HEK293 (cell line): Measurements from ENCODE around the gene GRB7.

Source experiments
- CTCF ChIA-PET: fragments of 350-600 bp; formaldehyde crosslinking; extraction: SDS; loops from one replicate; lab custom pipeline; 2021; ENCODE audit warnings: antibody characterized with exemption; lab: Yijun Ruan, JAX
- POLR2A ChIA-PET: fragments of 300-600 bp; formaldehyde crosslinking; extraction: SDS; loops from one replicate; lab custom pipeline; 2020; ENCODE audit warnings: antibody characterized with exemption, inconsistent platforms; lab: Yijun Ruan, JAX
- H3K27ac ChIP-seq: fragments of 200-500 bp; sonication (Bioruptor generic); 2 replicates; pipeline ENCODE4 v1.5.1; 2014; ENCODE audit warnings: low read depth, low read length, control low read depth, inconsistent platforms; ENCODE audit errors: extremely low read depth
- H3K36me3 ChIP-seq, 2 experiments: fragments of 200-500 bp in 1 of 2; sonication (Bioruptor generic) in 1 of 2; 1 replicate in 1 of 2; 2 replicates in 1 of 2; pipeline ENCODE4 v1.5.1; 2014 to 2017; ENCODE audit warnings: inconsistent platforms in 2 of 2, low read length in 2 of 2; ENCODE audit not compliant: control insufficient read depth in 2 of 2, insufficient read depth in 1 of 2
- H3K4me1 ChIP-seq: fragments of 200-500 bp; sonication (Bioruptor generic); 2 replicates; pipeline ENCODE4 v1.5.1; 2014; ENCODE audit warnings: mild to moderate bottlenecking, low read length, inconsistent platforms; ENCODE audit not compliant: control insufficient read depth, insufficient read depth
- H3K4me3 ChIP-seq: 2 replicates; pipeline ENCODE4 v1.5.1; 2011; ENCODE audit warnings: low read depth, mild to moderate bottlenecking, control low read depth, low read length, moderate library complexity
- H3K9me3 ChIP-seq: fragments of 200-500 bp; sonication (Bioruptor generic); 2 replicates; pipeline ENCODE4 v1.5.1; 2014; ENCODE audit warnings: low read depth, low read length, inconsistent platforms; ENCODE audit not compliant: control insufficient read depth, insufficient read depth
- GLIS2 ChIP-seq: fragments of 450-650 bp; formaldehyde crosslinking; IDR thresholded peaks from 2 replicates; pipeline ENCODE4 v1.5.1; 2016; ENCODE audit warnings: missing biosample characterization, missing genetic modification characterization
- KLF10 ChIP-seq: fragments of 450-650 bp; IDR thresholded peaks from 2 replicates; pipeline ENCODE4 v1.5.1; 2018; ENCODE audit warnings: missing biosample characterization, mild to moderate bottlenecking, missing genetic modification characterization
- MZF1 ChIP-seq: fragments of 450-650 bp; formaldehyde crosslinking; IDR thresholded peaks from 2 replicates; pipeline ENCODE4 v1.5.1; 2017; ENCODE audit warnings: missing biosample characterization, missing genetic modification characterization, borderline replicate concordance
- PRDM1 ChIP-seq: fragments of 450-650 bp; formaldehyde crosslinking; IDR thresholded peaks from 2 replicates; pipeline ENCODE4; 2016; ENCODE audit warnings: missing biosample characterization, missing genetic modification characterization
- PRDM10 ChIP-seq: fragments of 450-650 bp; formaldehyde crosslinking; IDR thresholded peaks from 2 replicates; pipeline ENCODE4 v1.5.1; 2016; ENCODE audit warnings: missing biosample characterization, missing genetic modification characterization
- PRDM4 ChIP-seq: fragments of 450-650 bp; formaldehyde crosslinking; IDR thresholded peaks from 2 replicates; pipeline ENCODE4 v1.5.1; 2017; ENCODE audit warnings: missing biosample characterization, missing genetic modification characterization
- REPIN1 ChIP-seq: fragments of 450-650 bp; formaldehyde crosslinking; IDR thresholded peaks from 2 replicates; pipeline ENCODE4 v1.5.1; 2017; ENCODE audit warnings: missing biosample characterization, missing genetic modification characterization, low read depth
- REST ChIP-seq: fragments of 450-650 bp; formaldehyde crosslinking; IDR thresholded peaks from 2 replicates; pipeline ENCODE4 v1.5.1; 2016; ENCODE audit warnings: missing biosample characterization, missing genetic modification characterization
- SALL2 ChIP-seq: fragments of 450-650 bp; formaldehyde crosslinking; IDR thresholded peaks from 2 replicates; pipeline ENCODE4 v1.5.0; 2017; ENCODE audit warnings: missing biosample characterization, mild to moderate bottlenecking, missing genetic modification characterization, borderline replicate concordance
- YY1 ChIP-seq: fragments of 450-650 bp; formaldehyde crosslinking; IDR thresholded peaks from 2 replicates; pipeline ENCODE4 v1.5.1; 2018; ENCODE audit warnings: missing biosample characterization, missing genetic modification characterization
- ZBTB20 ChIP-seq: fragments of 450-650 bp; formaldehyde crosslinking; IDR thresholded peaks from 2 replicates; pipeline ENCODE4 v1.5.1; 2016; ENCODE audit warnings: missing biosample characterization, missing genetic modification characterization
- ZBTB21 ChIP-seq: fragments of 450-650 bp; formaldehyde crosslinking; IDR thresholded peaks from 2 replicates; pipeline ENCODE4 v1.5.1; 2017; ENCODE audit warnings: missing biosample characterization, missing genetic modification characterization
- ZBTB8A ChIP-seq: fragments of 450-650 bp; formaldehyde crosslinking; IDR thresholded peaks from 2 replicates; pipeline ENCODE4 v1.5.1; 2016; ENCODE audit warnings: missing biosample characterization, missing genetic modification characterization
- ZEB2 ChIP-seq: fragments of 450-650 bp; formaldehyde crosslinking; IDR thresholded peaks from 2 replicates; pipeline ENCODE4 v1.5.1; 2016; ENCODE audit warnings: missing biosample characterization, missing genetic modification characterization
- ZFP69B ChIP-seq: fragments of 450-650 bp; formaldehyde crosslinking; IDR thresholded peaks from 2 replicates; pipeline ENCODE4 v1.5.1; 2016; ENCODE audit warnings: missing biosample characterization, missing genetic modification characterization
- ZIC2 ChIP-seq: fragments of 450-650 bp; formaldehyde crosslinking; IDR thresholded peaks from 2 replicates; pipeline ENCODE4 v1.5.1; 2016; ENCODE audit warnings: missing biosample characterization, missing genetic modification characterization
- ZNF174 ChIP-seq: fragments of 450-650 bp; formaldehyde crosslinking; IDR thresholded peaks from 2 replicates; pipeline ENCODE4 v1.5.0; 2017; ENCODE audit warnings: missing biosample characterization, mild to moderate bottlenecking, missing genetic modification characterization
- ZNF335 ChIP-seq: fragments of 450-650 bp; formaldehyde crosslinking; conservative IDR thresholded peaks from 2 replicates; pipeline ENCODE4 v1.5.1; 2016; ENCODE audit warnings: missing biosample characterization, missing genetic modification characterization
- ZNF544 ChIP-seq: fragments of 450-650 bp; formaldehyde crosslinking; IDR thresholded peaks from 2 replicates; pipeline ENCODE4 v1.5.0; 2017; ENCODE audit warnings: missing biosample characterization, missing genetic modification characterization
- ZNF549 ChIP-seq: fragments of 450-650 bp; IDR thresholded peaks from 2 replicates; pipeline ENCODE4 v1.5.1; 2018; ENCODE audit warnings: missing biosample characterization, missing genetic modification characterization, mild to moderate bottlenecking, inconsistent platforms, moderate library complexity
- ZNF571 ChIP-seq: fragments of 450-650 bp; formaldehyde crosslinking; IDR thresholded peaks from 2 replicates; pipeline ENCODE4 v1.5.0; 2017; ENCODE audit warnings: missing biosample characterization, missing genetic modification characterization
- ZNF645 ChIP-seq: fragments of 450-650 bp; formaldehyde crosslinking; IDR thresholded peaks from 2 replicates; pipeline ENCODE4; 2016; ENCODE audit warnings: missing biosample characterization, missing genetic modification characterization
- ZNF785 ChIP-seq: fragments of 450-650 bp; formaldehyde crosslinking; IDR thresholded peaks from 2 replicates; pipeline ENCODE4 v1.5.1; 2016; ENCODE audit warnings: missing biosample characterization, missing genetic modification characterization
- ZNF837 ChIP-seq: fragments of 450-650 bp; formaldehyde crosslinking; IDR thresholded peaks from 2 replicates; pipeline ENCODE4 v1.5.1; 2016; ENCODE audit warnings: missing biosample characterization, missing genetic modification characterization
- ZSCAN30 ChIP-seq: fragments of 450-650 bp; IDR thresholded peaks from 2 replicates; pipeline ENCODE4 v1.5.1; 2018; ENCODE audit warnings: missing biosample characterization, mild to moderate bottlenecking, missing genetic modification characterization, moderate library complexity

The GRB7 gene

GRCh38 chr17:39730095-39730921 is 7.4 kb upstream of the GRB7 start, which contains the start of gene MIEN1:
Gene MIEN1 (minus strand): TSS chr17:39730532. CDS start chr17:39730495, 37 bp downstream.
- H3K9me3 ChIP-seq: no peaks in the 10 kb centered on the region
- 0 out of 2 replicates have a peak, but pooled peaks cover 3% of the 10 kb centered on the region for H3K4me1 ChIP-seq
- ChIA-PET CTCF (interaction anchor here (0.6 to 5.3 kb wide), 41 partner anchors 9 to 999 kb away, joined by 3 to 35 read pairs (median 5); partner anchors contain the start of genes ERBB2, PGAP3, PNMT and PSMD3), POLR2A (interaction anchor here (0.5 to 3.3 kb wide), 21 partner anchors 8 to 279 kb away, joined by 3 to 39 read pairs (median 4); partner anchors contain the start of genes ERBB2, MED1, PGAP3 and PNMT)
- H3K4me3 ChIP-seq: peak within 1 kb of the TSS; percentile 90
- H3K27ac ChIP-seq: peak within 1 kb of the TSS; percentile 61; the same call in 1 of the 2 replicates
- H3K36me3 ChIP-seq: peaks cover 8 to 40% of the 10 kb centered on the region in 2 experiments; a peak in 2 of 3 replicates
- TF ChIP-seq PRDM4 (0 out of 2 replicates have a peak, but pooled peaks have one; percentile 24), ZNF837 (no peak), ZNF335 (peak; percentile 85), ZNF571 (tag by site-specific recombination) (no peak), ZBTB8A (tag by site-specific recombination) (peak; percentile 15; the same call in 1 of the 2 replicates), PRDM10 (tag by site-specific recombination) (0 out of 2 replicates have a peak, but pooled peaks have one; percentile 19), ZIC2 (tag by site-specific recombination) (peak; percentile 35), ZNF174 (tag by site-specific recombination) (no peak), ZSCAN30 (tag by site-specific recombination) (peak; percentile 54; the same call in 1 of the 2 replicates), REPIN1 (tag by site-specific recombination) (no peak), GLIS2 (tag by site-specific recombination) (peak; percentile 86), ZEB2 (tag by site-specific recombination) (peak; percentile 72), ZNF645 (tag by site-specific recombination) (no peak), ZFP69B (tag by site-specific recombination) (peak; percentile 90), ZBTB21 (no peak), ZBTB20 (peak; percentile 33; the same call in 1 of the 2 replicates), REST (tag by site-specific recombination) (no peak; the same call in 1 of the 2 replicates), ZNF544 (tag by site-specific recombination) (no peak), ZNF549 (tag by site-specific recombination) (no peak), PRDM1 (tag by site-specific recombination) (0 out of 2 replicates have a peak, but pooled peaks have one; percentile 17), ZNF785 (no peak), YY1 (no peak), SALL2 (tag by site-specific recombination) (no peak), MZF1 (tag by site-specific recombination) (peak; percentile 26; the same call in 1 of the 2 replicates), KLF10 (peak; percentile 76)
